Gastroesophageal sphincter (tissue), 4 donors: ENCODE results near the gene SYT15. TPM values are rescaled to one million over a fixed set of nuclear protein-coding genes. Genes with fewer than 3 reads are reported as not detected.

Experiments
- ATAC-seq: fragments of 150-250 bp; one replicate; pipeline ENCODE4 v1.9.1; 2016; ENCODE audit warnings: mild to moderate bottlenecking, moderate library complexity
- H3K27ac ChIP-seq, 4 donors: fragments of 200-600 bp; sonication (generic) in 3 of 4; 1 replicate in 3 of 4; 2 replicates in 1 of 4; pipeline ENCODE4 v1.5.1; 2016 to 2019
- H3K27me3 ChIP-seq: fragments of 200-600 bp; sonication (generic); one replicate; pipeline ENCODE4 v1.5.1; 2019
- H3K36me3 ChIP-seq, 2 donors: fragments of 200-600 bp; sonication (generic); one replicate each; pipeline ENCODE4 v1.5.1; 2019; ENCODE audit warnings: control low read depth in 1 of 2
- H3K4me1 ChIP-seq, 3 donors: fragments of 200-600 bp; sonication (generic); 1 replicate in 2 of 3; 2 replicates in 1 of 3; pipeline ENCODE4 v1.5.1; 2016 to 2019; ENCODE audit warnings: control low read depth in 2 of 3
- H3K4me3 ChIP-seq, 2 donors: fragments of 200-600 bp; sonication (generic); one replicate each; pipeline ENCODE4 v1.5.1; 2019; ENCODE audit warnings: mild to moderate bottlenecking in 1 of 2, moderate library complexity in 1 of 2
- H3K9me3 ChIP-seq, 3 donors: fragments of 200-600 bp; sonication (generic); one replicate each; pipeline ENCODE4 v1.5.1; 2017 to 2019; ENCODE audit warnings: control low read depth in 2 of 3
- CTCF ChIP-seq, 4 experiments: fragments of 200-600 bp in 2 of 4; fragments of 450-650 bp in 2 of 4; sonication (generic) in 1 of 4; IDR thresholded peaks; one replicate each; pipeline ENCODE4 v1.5.1; 2017 to 2019; ENCODE audit warnings: antibody characterized with exemption in 4 of 4, mild to moderate bottlenecking in 2 of 4, moderate library complexity in 2 of 4
- EP300 ChIP-seq: sonication (generic); formaldehyde crosslinking; IDR thresholded peaks from one replicate; pipeline ENCODE4 v1.6.1; 2017; ENCODE audit warnings: antibody characterized with exemption, mild to moderate bottlenecking
- POLR2A ChIP-seq, 2 donors: fragments of 450-650 bp; IDR thresholded peaks; one replicate each; pipeline ENCODE4 v1.6.1; 2017; ENCODE audit warnings: antibody characterized with exemption in 2 of 2, mild to moderate bottlenecking in 2 of 2, moderate library complexity in 1 of 2
- POLR2AphosphoS5 ChIP-seq: sonication (generic); formaldehyde crosslinking; IDR thresholded peaks from one replicate; pipeline ENCODE4 v1.6.1; 2017; ENCODE audit warnings: antibody characterized with exemption
- WGBS, 2 donors: methylation state at CpG; one replicate each; pipeline ENCODE4 v1.1.5; 2018; ENCODE audit warnings: low coverage in 1 of 2; 5-methylcytosine and 5-hydroxymethylcytosine counted together
- total RNA-seq, 4 donors: library from RNA; depleted of rRNA; stranded (reverse); fragments of >200 nt; gene quantifications; one replicate each; pipeline ENCODE4 v1.1.0, GENCODE V29; 2016

The SYT15 gene
- total RNA-seq, 4 donors from 2014 or later: 1.9 to 11.2 (median 7.4) TPM

GRCh38 chr10:46543466-46544377 lies 35.2 kb upstream of the SYT15 start:
- peaks cover 7% of the 10 kb centered on the region for H3K27me3 ChIP-seq
- H3K4me1 ChIP-seq: peaks cover 0 to 37% (median 5%) of the 10 kb centered on the region in 3 donors
- no peak for TF ChIP-seq POLR2AphosphoS5
- TF ChIP-seq CTCF (IDR thresholded peaks at IDR 0.05): no peak
- TF ChIP-seq POLR2A (IDR thresholded peaks at IDR 0.05): no peak
- TF ChIP-seq EP300: no peak
- no peak overlapping the region for H3K27ac ChIP-seq
- H3K4me3 ChIP-seq: no peak overlapping the region
- ATAC-seq: no peak
- no peaks in the 10 kb centered on the region for H3K9me3 ChIP-seq
- H3K36me3 ChIP-seq: no peaks in the 10 kb centered on the region
- WGBS, 2 donors: 88 to 90% methylated on average over 10 to 14 of the region's 14 CpGs

GRCh38 chr10:46544989-46545791 lies 33.7 kb upstream of the SYT15 start:
- Histone ChIP-seq H3K4me3 (no peak overlapping the region), H3K27ac (no peak overlapping the region), H3K4me1 (peaks cover 0 to 22% (median 5%) of the 10 kb centered on the region in 3 donors), H3K9me3 (no peaks in the 10 kb centered on the region), H3K36me3 (no peaks in the 10 kb centered on the region), H3K27me3 (peaks cover 8% of the 10 kb centered on the region)
- ATAC-seq: no peak
- WGBS, 2 donors: 45 to 75% methylated on average over 2 to 3 of the region's 3 CpGs
- peak in 2 of 4 experiments; percentile 12 to 36 for TF ChIP-seq CTCF (IDR thresholded peaks at IDR 0.05)
- no peak for TF ChIP-seq POLR2AphosphoS5

- Histone ChIP-seq H3K9me3 (no peaks in the 10 kb centered on the region), H3K27ac (no peak overlapping the region), H3K4me1 (peaks cover 0 to 14% (median 3%) of the 10 kb centered on the region in 3 donors), H3K4me3 (no peak overlapping the region), H3K36me3 (no peaks in the 10 kb centered on the region), H3K27me3 (peaks cover 9% of the 10 kb centered on the region)
- TF ChIP-seq EP300: no peak
- 64 to 81% methylated on average over 2 to 5 of the region's 5 CpGs for WGBS, 2 donors
- no peak for ATAC-seq
Observed at GRCh38 chr10:46545861-46546590, 32.9 kb upstream of the SYT15 start.

GRCh38 chr10:46546591-46547540 lies 32.1 kb upstream of the SYT15 start:
- H3K4me1 ChIP-seq: peaks cover 0 to 6% (median 0%) of the 10 kb centered on the region in 3 donors
- H3K27me3 ChIP-seq: peaks cover 7% of the 10 kb centered on the region
- 80 to 86% methylated on average over 10 to 11 of the region's 11 CpGs for WGBS, 2 donors
- TF ChIP-seq CTCF (IDR thresholded peaks at IDR 0.05): no peak
- TF ChIP-seq EP300: no peak
- no peak for TF ChIP-seq POLR2A (IDR thresholded peaks at IDR 0.05)
- TF ChIP-seq POLR2AphosphoS5: no peak
- no peak overlapping the region for H3K27ac ChIP-seq
- no peaks in the 10 kb centered on the region for H3K9me3 ChIP-seq
- ATAC-seq: no peak
- no peak overlapping the region for H3K4me3 ChIP-seq
- H3K36me3 ChIP-seq: no peaks in the 10 kb centered on the region
